GM19238 (cell line): Measurements from ENCODE around the gene APOL4.
"Not testable (repeated sequence)": the region's sequence is repeated elsewhere in the genome, so short reads cannot be mapped to it uniquely, and the experiment has no call there.

Source experiments
- DNase-seq: peaks from one replicate; pipeline ENCODE4 v3.0.0; 2011; ENCODE audit warnings: low spot score; ENCODE audit not compliant: insufficient read length

APOL4 gene

DNA sequence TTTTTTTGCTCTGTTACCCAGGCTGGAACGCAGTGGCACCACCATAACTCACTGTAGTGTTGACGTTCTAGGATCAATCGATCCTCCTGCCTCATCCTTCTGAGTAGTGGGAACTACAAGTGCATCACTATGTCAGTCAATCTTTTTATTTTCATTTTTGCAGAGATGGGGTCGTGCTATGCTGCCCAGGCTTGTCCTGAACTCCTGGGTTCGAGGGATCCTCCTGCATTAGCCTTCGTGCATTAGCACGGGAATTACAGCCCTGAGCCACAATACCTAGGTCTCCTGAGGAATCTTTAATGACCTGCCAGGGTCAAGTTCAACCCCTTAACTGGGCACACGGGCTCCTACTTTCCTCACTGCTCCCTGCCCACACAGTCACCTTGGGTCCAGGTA, 45.5 kb downstream of the APOL4 start:
- no peak for DNase-seq

DNA sequence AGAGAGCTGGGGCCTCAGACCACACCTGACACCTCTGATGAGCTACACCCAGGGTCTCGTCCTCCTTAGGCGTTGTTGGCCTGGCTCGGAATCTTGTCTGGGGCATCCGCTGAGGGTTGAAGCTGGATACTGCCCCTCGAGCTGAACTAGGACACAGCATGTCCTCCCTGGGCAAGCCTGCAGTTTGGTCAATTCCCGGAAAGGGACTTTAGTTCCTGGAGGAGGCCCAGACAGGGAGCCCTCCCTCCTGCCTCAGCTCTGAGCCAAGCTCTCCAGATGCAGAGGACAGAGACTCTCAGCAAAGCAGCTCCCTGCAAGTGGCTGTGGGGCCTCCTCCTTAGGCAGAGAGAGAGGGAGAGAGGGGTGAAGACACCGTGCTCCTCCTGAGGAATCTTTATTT, 45.9 kb downstream of the APOL4 start:
- DNase-seq: no peak

DNA sequence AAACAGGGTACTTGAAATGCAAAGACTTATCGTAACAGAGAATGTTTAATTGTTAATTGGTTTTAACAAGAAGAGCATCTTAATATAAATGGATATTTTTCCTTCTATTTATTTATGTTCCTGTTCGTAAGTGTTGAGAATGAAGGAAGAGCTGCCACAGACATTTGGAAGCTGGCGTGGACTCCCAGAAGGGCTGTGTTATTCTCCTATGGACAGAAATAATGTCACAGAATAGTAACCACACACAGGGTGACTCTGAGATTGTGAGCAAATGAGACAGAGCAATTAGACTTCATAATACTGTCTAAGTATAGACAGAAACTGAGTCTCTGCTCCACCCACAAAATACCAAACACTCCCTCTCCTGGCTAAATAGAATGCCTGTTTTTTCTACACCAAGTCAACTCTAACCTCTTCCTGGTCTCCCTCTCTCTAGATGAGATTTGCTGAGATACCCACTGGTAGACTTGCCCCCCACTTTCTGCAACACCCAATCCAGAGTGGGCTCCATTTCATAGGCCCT, 47.1 kb downstream of the APOL4 start:
- no peak for DNase-seq

DNA sequence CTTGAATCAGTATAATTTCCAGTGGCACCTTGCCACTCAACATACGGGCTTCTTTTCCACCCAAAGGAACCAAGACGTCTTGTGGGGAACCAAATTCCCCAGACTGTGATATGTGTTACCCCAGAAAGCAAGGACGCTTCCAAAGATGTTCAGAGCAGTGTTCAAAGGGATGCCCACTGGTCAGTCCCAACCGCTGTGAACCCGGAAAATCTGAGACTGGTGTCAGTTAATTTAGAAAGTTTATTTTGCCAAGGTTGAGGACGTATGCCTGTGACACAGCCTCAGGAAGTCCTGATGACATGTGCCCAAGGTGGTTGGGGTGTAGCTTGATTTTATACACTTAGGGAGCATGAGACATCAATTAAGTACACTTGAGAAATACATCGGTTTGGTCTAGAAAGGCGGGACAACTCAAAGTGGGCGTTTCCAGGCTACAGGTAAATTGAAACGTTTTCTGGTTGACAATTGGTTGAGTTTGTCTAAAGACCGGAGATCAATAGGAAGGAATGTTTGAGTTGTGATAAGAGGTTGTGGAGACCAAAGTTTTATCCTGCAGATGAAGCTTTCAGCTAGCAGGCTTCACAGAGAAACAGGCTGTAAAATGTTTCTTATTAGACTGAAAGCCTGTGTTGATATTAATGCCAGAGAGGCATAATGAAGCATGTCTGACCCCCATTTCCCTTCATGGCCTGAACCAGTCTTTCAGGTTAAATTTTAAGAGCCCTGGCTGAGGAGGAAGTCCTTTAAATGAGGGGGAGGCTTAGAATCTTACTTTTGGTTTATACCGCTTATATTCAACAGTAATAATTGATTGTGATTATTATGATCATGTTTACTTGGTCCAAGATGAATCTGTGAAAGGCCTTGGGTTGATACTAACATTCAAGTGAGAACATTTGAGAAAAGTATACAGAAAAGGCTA, 47.8 kb downstream of the APOL4 start:
- DNase-seq: no peak

DNA sequence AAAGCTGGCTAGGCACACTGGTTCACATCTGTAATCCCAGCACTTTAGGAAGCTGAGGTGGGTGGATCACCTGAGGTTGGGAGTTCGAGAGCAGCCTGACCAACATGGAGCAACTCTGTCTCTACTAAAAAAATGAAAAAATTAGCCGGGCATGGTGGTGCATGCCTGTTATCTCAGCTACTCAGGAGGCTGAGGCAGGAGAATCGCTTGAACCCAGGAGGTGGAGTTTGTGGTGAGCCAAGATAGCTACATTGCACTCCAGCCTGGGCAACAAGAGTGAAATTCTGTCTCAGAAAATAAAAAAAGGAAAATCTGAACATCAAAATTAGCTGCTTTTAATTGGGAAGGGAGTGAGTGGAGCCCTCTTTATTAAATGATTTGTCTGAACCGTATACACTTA, 48.8 kb downstream of the APOL4 start:
- not testable (repeated sequence) for DNase-seq

DNA sequence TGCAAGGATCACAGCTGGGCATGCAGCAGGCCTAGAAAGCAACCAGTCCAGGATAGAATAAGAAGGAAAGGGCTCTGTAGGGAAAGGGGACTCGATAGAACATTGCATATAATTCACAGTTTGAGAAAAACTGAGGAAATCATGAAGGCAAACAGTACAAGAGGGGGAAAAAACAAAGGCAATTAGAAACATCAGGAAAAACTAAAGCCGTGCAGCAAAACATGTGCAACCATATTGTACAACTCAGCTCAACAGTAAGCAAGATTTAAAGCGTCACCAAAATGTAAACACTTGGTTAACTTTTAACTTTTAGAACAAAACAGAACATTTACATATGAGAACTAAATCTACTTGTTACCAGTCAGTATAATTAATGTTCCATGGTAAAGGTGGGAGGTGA, 49.5 kb downstream of the APOL4 start:
- DNase-seq: no peak

DNA sequence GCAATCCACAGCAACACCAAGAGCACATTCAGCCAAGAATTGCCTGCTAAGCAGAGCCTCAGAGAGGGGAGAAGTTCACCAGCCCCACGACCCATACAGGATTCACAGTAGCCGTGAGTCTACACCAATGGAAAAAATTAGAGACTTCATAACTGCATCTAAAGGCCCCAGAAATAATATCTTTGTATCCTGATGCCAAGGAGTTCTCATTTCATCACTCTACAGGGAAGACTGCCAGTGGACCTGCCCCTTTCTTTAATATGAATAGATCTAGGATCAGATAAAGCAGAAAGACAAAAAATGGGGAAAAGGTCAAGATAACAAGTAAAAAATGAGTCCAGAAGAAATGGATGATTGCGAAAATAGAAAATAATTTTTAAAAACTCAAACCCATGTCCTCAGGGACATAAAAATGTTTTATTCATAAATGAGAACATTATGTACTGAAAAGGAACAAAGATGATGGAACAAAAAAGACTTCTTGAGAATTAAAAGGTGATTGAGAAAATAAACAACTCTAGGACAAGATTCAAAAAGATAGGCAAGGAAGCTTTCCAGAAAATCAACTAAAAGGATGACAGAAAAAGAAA, 50.5 kb downstream of the APOL4 start:
- DNase-seq: no peak

DNA sequence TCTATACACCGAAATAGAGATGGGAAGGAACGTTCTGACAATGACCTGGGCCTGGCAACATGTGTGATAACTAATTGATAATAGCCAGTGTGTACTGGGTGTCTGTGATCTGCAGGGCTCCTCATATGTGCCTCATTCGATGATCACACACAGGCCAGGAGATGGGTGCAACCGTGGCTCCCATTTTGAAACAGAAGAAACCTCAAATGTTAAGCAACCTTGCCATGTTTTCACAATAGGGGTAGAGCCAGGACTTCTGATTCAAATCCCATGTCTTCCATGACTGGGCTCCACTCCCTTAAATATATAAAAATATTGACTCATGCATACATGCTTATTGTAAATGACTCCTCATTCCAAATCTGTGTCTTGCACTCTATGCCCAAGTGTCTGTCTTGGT, 52.2 kb downstream of the APOL4 start:
- DNase-seq: no peak

DNA sequence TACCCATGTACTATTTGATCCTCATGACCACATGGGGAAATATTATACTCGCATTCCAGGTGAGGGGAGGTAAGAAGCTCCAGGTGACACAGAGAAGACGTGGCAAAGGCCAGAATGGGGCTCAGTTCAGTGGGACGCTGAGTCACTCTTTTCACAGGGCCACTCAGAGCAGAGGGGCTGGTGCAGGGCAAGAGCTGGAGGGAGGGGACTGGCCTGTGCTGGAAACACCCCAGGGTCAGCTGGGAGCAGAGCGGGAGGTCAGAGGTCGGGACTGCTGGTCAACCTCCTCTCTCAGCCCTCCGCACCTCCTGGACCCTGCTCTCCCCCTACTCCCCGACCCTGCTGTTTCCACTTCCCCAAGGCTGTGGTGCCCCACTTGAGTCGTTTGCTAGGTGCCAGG, 53.2 kb downstream of the APOL4 start:
- no peak for DNase-seq

DNA sequence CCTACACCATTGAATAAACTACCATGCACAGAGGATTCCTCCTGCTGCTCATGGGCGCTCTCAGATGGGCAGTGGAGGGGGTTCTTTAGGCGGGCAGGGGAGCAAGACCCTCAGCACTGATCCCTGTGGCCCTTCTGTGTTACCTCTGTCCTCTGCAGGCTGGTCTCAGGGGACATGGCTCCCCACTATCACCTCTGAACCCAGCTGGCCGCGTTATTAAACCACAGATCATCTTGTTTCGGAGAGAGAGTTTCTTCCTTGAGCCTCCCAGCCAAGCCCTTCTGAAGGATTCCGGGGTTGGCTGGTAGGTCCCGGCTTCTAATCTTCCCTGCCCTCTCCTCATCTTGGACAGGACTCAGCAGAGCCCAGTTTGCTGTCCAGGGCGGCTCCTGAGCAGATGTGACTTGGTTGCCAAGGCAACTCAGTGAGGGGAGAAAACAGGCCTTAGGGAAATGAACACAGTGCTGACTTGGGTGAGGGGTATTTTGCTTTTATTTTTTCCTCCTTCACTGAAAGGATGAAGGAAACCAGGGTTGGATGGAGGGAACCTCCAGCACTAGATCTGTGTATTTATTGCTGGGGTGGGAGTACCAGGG, 54.3 kb downstream of the APOL4 start:
- DNase-seq: no peak

DNA sequence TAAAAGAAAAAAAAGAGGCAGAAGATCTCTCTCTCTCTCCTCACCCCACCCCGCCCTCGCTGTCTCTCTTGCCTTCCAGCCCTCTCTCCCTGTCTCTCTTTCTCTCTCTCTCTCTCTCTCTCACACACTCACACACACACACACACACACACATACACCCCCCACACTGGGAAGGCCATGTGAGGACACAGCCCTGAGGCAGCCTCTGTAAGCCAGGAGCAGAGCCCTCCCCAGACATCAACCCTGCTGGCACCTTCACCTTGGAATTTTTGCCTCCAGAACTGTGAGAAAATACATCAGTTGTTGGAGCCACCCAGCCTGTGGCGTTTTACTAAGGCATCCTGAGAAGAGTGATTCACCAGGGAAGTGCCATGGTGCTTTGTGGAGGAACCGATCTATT, 55.7 kb downstream of the APOL4 start:
- DNase-seq: no peak

DNA sequence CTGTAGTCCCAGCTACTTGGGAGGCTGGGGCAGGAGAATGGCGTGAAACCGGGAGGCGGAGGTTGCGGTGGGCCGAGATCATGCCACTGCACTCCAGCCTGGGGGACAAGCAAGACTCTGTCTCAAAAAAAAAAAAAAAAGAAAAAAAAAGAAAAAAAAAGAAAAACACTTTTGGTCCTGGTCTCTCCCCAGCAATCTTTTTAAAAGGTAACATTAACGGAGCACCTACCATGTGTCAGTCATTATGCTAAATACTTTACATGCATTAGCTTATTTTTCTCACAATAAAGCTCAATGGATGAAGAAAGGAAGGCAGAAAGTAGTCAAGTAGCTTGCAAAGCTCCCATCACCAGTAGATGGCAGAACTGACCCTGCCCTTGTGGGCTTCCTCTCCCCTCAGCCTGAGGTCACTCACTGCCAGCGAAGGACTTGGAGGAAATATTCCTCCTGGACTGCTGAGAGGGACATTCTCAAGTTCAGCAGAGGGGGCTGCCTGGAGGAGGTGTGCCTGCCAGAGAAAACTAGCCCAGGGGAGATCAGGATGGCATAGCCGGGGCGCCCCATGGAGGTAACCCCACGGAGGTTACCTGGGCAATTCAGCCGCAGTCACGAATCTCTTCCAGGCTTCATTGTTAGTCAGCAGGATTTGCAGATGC, 56.6 kb downstream of the APOL4 start:
- DNase-seq: no peak

DNA sequence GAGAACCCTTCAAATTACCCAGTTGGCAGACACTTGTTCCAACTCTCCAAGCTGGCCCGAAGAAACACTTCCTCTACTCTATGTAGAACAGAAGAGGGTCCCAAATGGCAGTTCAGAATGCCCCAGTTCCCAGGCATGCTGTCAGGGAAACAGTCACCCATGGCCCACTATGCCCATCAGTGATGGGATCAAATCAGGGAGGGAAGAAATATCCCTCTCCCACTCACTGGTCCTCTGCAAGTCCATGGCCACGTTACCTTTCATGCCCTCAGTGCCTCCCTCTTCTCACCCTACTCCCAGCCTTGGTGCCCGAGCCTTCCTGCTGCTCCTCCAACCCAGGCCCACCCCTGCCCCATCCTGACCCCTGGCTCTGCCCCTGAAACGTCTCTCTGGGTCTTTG, 57.7 kb downstream of the APOL4 start:
- DNase-seq: no peak

DNA sequence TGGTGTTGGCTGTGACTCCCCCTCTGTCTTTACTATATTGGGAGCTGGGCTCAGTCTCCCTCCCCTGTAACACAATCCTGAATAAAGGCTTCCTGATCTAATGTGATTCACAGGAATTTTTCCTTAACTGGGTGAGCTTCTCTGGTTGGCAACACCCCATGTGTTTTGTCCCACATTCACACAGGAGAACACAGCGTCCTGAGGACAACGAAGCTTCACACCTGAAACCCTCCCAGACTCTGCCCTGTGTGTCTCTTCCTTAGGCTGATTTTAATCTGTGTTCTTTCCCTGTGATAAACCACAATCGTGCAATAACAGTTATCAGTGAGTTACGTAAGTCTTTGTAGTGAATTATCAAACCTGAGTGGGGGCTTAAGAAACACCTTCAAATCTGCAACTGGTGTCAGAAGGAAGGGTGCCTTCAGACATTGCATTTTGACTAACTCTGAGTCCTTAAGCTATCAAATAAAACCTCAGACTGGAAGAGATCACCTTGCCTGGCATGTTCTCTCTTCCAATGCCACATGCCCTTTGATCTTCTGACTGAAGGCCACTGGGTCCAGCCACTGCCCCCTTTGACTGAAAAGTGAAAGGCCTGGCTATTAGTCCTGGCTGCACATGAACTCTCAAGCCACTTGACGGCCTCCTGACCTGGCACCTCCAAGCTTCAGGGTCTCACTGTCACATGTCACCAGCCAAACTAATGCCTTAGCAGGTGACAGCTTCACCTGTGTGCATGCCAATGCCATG, 58.4 kb downstream of the APOL4 start:
- no peak for DNase-seq

DNA sequence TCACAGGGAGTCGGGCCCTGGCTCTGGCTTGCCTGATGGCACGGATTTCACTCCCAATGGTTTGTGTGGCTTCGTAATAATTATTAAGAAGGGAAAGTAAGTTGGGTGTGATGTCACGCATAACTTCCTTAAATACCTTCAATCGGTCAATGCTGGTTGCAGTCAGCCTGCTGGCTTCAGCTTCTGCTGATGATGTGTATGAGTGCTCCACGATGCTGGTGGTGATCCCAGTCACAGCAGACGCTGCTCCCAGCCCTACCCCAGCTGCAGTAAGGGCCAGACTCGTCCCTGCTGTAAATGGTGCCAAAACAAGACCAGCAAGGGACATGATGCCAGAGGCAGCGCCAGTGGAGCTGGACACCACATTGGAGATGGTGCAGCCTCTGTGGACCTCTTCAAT, 60.1 kb downstream of the APOL4 start:
- DNase-seq: no peak
